HepG2 (cell line): Measurements from ENCODE around the gene PJA2. TPM values are rescaled to one million over a fixed set of nuclear protein-coding genes. Genes with fewer than 3 reads are reported as not detected.

Experiments used
- ATAC-seq: fragments of 200-7000 bp; cut with Tn5 transposase; 3 replicates; pipeline ENCODE4 v1.9.1; 2020; ENCODE audit warnings: mild to moderate bottlenecking, moderate library complexity
- BruUV-seq: library from RNA; stranded (reverse); fragments of 400-500 nt; replicated peaks from 2 replicates; lab custom pipeline; 2021; lab: Mats Ljungman, UMichigan
- CTCF ChIA-PET: fragments of 300-600 bp; formaldehyde crosslinking; extraction: SDS; loops from one replicate; lab custom pipeline; 2021; ENCODE audit warnings: low total read pairs, inconsistent platforms, low intra/inter-chr PET ratio; lab: Yijun Ruan, JAX
- POLR2A ChIA-PET: fragments of 350-600 bp; sonication (Branson Sonifier 250); formaldehyde crosslinking; loops from one replicate; lab custom pipeline; 2020; ENCODE audit warnings: antibody characterized with exemption, inconsistent platforms; lab: Yijun Ruan, JAX
- DNase-seq: peaks from one replicate; pipeline ENCODE4 v3.0.0-alpha.2; 2015; ENCODE audit warnings: low spot score
- FAIRE-seq: peaks from 3 replicates; lab custom pipeline; 2011; peaks lifted over from hg19 to GRCh38; lab: Jason Lieb, UNC
- H2AFZ ChIP-seq: one replicate; pipeline ENCODE4 v1.6.1; 2011; ENCODE audit warnings: low read length, inconsistent platforms
- H3K27ac ChIP-seq: fragments of 300-600 bp; 3 replicates; pipeline ENCODE4 v1.8.0; 2011; ENCODE audit warnings: mixed run types, mild to moderate bottlenecking, mixed read lengths, low read length, inconsistent platforms; ENCODE audit not compliant: insufficient read depth; ENCODE audit errors: extremely low read length
- H3K27me3 ChIP-seq, 2 experiments: fragments of 200-600 bp in 1 of 2; 2 replicates in 1 of 2; 3 replicates in 1 of 2; pipeline versions ENCODE4 v1.6.0 to v1.8.0; 2011; ENCODE audit warnings: low read length in 2 of 2, mild to moderate bottlenecking in 2 of 2, moderate library complexity in 2 of 2, inconsistent platforms in 1 of 2; ENCODE audit not compliant: insufficient read depth in 2 of 2, control insufficient read depth in 1 of 2
- H3K36me3 ChIP-seq, 2 experiments: fragments of 200-600 bp in 1 of 2; replicated peaks in 1 of 2; 2 replicates in 1 of 2; 3 replicates in 1 of 2; pipeline versions ENCODE4 v1.5.1 to v1.8.0; 2011; ENCODE audit warnings: low read length in 2 of 2, inconsistent platforms in 1 of 2; ENCODE audit not compliant: insufficient read depth in 2 of 2, control insufficient read depth in 1 of 2
- H3K4me1 ChIP-seq: 2 replicates; pipeline ENCODE4 v1.5.1; 2012; ENCODE audit warnings: low read length, inconsistent platforms; ENCODE audit not compliant: insufficient read depth
- H3K4me2 ChIP-seq: 2 replicates; pipeline ENCODE4 v1.6.0; 2011; ENCODE audit warnings: low read depth, low read length, inconsistent platforms
- H3K4me3 ChIP-seq, 3 experiments: fragments of 200-600 bp in 1 of 3; sonication (generic), shearing (Covaris generic) in 1 of 3; replicated peaks in 1 of 3; 2 replicates each; pipeline ENCODE4 v1.5.1; 2011 to 2016; ENCODE audit warnings: low read length in 3 of 3, inconsistent platforms in 2 of 3, low read depth in 2 of 3, mild to moderate bottlenecking in 2 of 3, control low read depth in 1 of 3, mixed read lengths in 1 of 3; ENCODE audit not compliant: insufficient read depth in 1 of 3
- H3K79me2 ChIP-seq: one replicate; pipeline ENCODE4 v1.6.1; 2011; ENCODE audit warnings: low read length, inconsistent platforms; ENCODE audit not compliant: insufficient read depth
- H3K9ac ChIP-seq: 2 replicates; pipeline ENCODE4 v1.6.0; 2011; ENCODE audit warnings: mild to moderate bottlenecking, low read depth, low read length, inconsistent platforms; ENCODE audit not compliant: insufficient read depth
- H3K9me3 ChIP-seq: 2 replicates; pipeline ENCODE4 v1.5.1; 2012; ENCODE audit warnings: mild to moderate bottlenecking, low read length
- H4K20me1 ChIP-seq: 2 replicates; pipeline ENCODE4 v1.6.0; 2011; ENCODE audit warnings: inconsistent platforms, mild to moderate bottlenecking, low read length, moderate library complexity; ENCODE audit not compliant: insufficient read depth
- ATAD3A ChIP-seq: sonication (generic); formaldehyde crosslinking; IDR thresholded peaks from 2 replicates; pipeline ENCODE4 v1.4.0; 2020; ENCODE audit warnings: missing genetic modification reagents
- ETV6 ChIP-seq: sonication (generic); formaldehyde crosslinking; conservative IDR thresholded peaks from 2 replicates; pipeline ENCODE4 v1.4.0; 2020; ENCODE audit warnings: missing genetic modification reagents
- FOXJ3 ChIP-seq: sonication (generic); formaldehyde crosslinking; IDR thresholded peaks from 2 replicates; pipeline ENCODE4 v1.4.0; 2020; ENCODE audit warnings: missing genetic modification reagents, mild to moderate bottlenecking, borderline replicate concordance
- GPN1 ChIP-seq: sonication (generic); formaldehyde crosslinking; IDR thresholded peaks from 2 replicates; pipeline ENCODE4 v1.5.1; 2020; ENCODE audit warnings: missing genetic modification reagents, borderline replicate concordance
- PBX2 ChIP-seq: IDR thresholded peaks from 2 replicates; pipeline ENCODE4 v1.6.1; 2016; ENCODE audit warnings: control low read depth
- ZFP62 ChIP-seq: sonication (generic); formaldehyde crosslinking; IDR thresholded peaks from 2 replicates; pipeline ENCODE4 v1.4.0; 2020; ENCODE audit warnings: missing genetic modification reagents
- ZNF142 ChIP-seq: sonication (generic); formaldehyde crosslinking; IDR thresholded peaks from 2 replicates; pipeline ENCODE4 v1.4.0; 2020; ENCODE audit warnings: missing genetic modification reagents
- ZNF713 ChIP-seq: sonication (generic); formaldehyde crosslinking; IDR thresholded peaks from 2 replicates; pipeline ENCODE4 v1.4.0; 2020; ENCODE audit warnings: mild to moderate bottlenecking, missing genetic modification reagents
- WGBS: methylation state at CpG from one replicate; pipeline ENCODE4 v1.1.6; 2017; ENCODE audit warnings: low lambda C conversion rate; 5-methylcytosine and 5-hydroxymethylcytosine counted together
- in situ Hi-C: cut with HindIII; loops from 2 replicates; pipeline ENCODE4 v1.10.0; 2017; ENCODE audit warnings: low pct_unique_long_range_greater_than_20kb; ENCODE audit not compliant: extremely low pct_ligation_motif_present
- intact Hi-C: fragments of 100-400 bp; cut with micrococcal nuclease; formaldehyde crosslinking; loops from one replicate; pipeline ENCODE4 v1.10.0; 2022; ENCODE audit not compliant: unreplicated experiment
- polyA plus RNA-seq, 8 experiments: library from polyadenylated mRNA; depleted of rRNA in 3 of 8; stranded (reverse) in 7 of 8; unstranded in 1 of 8; fragments of >200 nt; fragmentation: Illumina TruSeq in 4 of 8; extraction: Trizol in 4 of 8; gene quantifications; 2 replicates each; pipeline versions ENCODE4 v1.2.1 to v1.2.3, GENCODE V29; 2011 to 2016; ENCODE audit warnings: low read depth in 4 of 8, missing spikeins in 1 of 8, mixed read lengths in 1 of 8; ENCODE audit not compliant: insufficient read depth in 1 of 8
- total RNA-seq, 5 experiments: library from RNA; depleted of rRNA; stranded (reverse); fragments of >200 nt; fragmentation: Illumina TruSeq; extraction: Trizol; gene quantifications; 2 replicates each; pipeline ENCODE4 v1.2.3, GENCODE V29; 2016; ENCODE audit warnings: low read depth in 1 of 5
- TF ChIP-seq, protein P1 (sequence below): sonication (generic); formaldehyde crosslinking; IDR thresholded peaks from 2 replicates; pipeline ENCODE4 v1.5.1; 2020; ENCODE audit warnings: mild to moderate bottlenecking, missing genetic modification reagents, borderline replicate concordance
- TF ChIP-seq, protein P2 (sequence below): sonication (generic); formaldehyde crosslinking; IDR thresholded peaks from 2 replicates; pipeline ENCODE4 v1.4.0; 2020; ENCODE audit warnings: mild to moderate bottlenecking, missing genetic modification reagents

Gene PJA2
- total and polyA plus RNA-seq, 2 of the 13 experiments (the other 11 are each of a cell fraction or from before 2014, with no cell fraction given) = 39.4 to 41.4 TPM

- TF ChIP-seq, protein P1, sequence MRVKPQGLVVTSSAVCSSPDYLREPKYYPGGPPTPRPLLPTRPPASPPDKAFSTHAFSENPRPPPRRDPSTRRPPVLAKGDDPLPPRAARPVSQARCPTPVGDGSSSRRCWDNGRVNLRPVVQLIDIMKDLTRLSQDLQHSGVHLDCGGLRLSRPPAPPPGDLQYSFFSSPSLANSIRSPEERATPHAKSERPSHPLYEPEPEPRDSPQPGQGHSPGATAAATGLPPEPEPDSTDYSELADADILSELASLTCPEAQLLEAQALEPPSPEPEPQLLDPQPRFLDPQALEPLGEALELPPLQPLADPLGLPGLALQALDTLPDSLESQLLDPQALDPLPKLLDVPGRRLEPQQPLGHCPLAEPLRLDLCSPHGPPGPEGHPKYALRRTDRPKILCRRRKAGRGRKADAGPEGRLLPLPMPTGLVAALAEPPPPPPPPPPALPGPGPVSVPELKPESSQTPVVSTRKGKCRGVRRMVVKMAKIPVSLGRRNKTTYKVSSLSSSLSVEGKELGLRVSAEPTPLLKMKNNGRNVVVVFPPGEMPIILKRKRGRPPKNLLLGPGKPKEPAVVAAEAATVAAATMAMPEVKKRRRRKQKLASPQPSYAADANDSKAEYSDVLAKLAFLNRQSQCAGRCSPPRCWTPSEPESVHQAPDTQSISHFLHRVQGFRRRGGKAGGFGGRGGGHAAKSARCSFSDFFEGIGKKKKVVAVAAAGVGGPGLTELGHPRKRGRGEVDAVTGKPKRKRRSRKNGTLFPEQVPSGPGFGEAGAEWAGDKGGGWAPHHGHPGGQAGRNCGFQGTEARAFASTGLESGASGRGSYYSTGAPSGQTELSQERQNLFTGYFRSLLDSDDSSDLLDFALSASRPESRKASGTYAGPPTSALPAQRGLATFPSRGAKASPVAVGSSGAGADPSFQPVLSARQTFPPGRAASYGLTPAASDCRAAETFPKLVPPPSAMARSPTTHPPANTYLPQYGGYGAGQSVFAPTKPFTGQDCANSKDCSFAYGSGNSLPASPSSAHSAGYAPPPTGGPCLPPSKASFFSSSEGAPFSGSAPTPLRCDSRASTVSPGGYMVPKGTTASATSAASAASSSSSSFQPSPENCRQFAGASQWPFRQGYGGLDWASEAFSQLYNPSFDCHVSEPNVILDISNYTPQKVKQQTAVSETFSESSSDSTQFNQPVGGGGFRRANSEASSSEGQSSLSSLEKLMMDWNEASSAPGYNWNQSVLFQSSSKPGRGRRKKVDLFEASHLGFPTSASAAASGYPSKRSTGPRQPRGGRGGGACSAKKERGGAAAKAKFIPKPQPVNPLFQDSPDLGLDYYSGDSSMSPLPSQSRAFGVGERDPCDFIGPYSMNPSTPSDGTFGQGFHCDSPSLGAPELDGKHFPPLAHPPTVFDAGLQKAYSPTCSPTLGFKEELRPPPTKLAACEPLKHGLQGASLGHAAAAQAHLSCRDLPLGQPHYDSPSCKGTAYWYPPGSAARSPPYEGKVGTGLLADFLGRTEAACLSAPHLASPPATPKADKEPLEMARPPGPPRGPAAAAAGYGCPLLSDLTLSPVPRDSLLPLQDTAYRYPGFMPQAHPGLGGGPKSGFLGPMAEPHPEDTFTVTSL (CRISPR knock-in tag) = no peak
Measured at GRCh38 chr5:109452661-109453060, 42.9 kb upstream of the PJA2 start (continued).

GRCh38 chr5:109451146-109451545, 41.4 kb upstream of the PJA2 start:
- H3K79me2 ChIP-seq = no peaks in the 10 kb centered on the region
- no peak overlapping the region for H3K4me2 ChIP-seq
- H3K36me3 ChIP-seq = no peaks in the 10 kb centered on the region
- ATAC-seq (no peak), FAIRE-seq (no peak), DNase-seq (no peak)
- no peak overlapping the region for H3K4me3 ChIP-seq
- H3K27me3 ChIP-seq = peaks cover 0 to 5% of the 10 kb centered on the region in 2 experiments; a peak in 2 of 5 replicates
- H2AFZ ChIP-seq = no peak overlapping the region
- no peak overlapping the region for H3K9ac ChIP-seq
- intact Hi-C loops (no loop called here), in situ Hi-C loops (no loop called here)
- ChIA-PET POLR2A (no interaction called here), CTCF (no interaction called here)
- WGBS = no CpG with 5 or more reads among the region's 1 CpG
- H3K9me3 ChIP-seq = no peaks in the 10 kb centered on the region
- no peaks in the 10 kb centered on the region for H4K20me1 ChIP-seq
- no peaks in the 10 kb centered on the region for H3K4me1 ChIP-seq
- no TSS peak for BruUV-seq
- no peak overlapping the region for H3K27ac ChIP-seq
- TF ChIP-seq ZFP62 (CRISPR knock-in tag) = no peak
- TF ChIP-seq PBX2 (CRISPR knock-in tag) = no peak
- TF ChIP-seq GPN1 (CRISPR knock-in tag) = no peak
- no peak for TF ChIP-seq ZNF713 (CRISPR knock-in tag)
- TF ChIP-seq ZNF142 (CRISPR knock-in tag) = no peak
- TF ChIP-seq FOXJ3 (CRISPR knock-in tag) = no peak
- TF ChIP-seq ETV6 (CRISPR knock-in tag) = no peak
- TF ChIP-seq ATAD3A = no peak
- TF ChIP-seq, protein P2, sequence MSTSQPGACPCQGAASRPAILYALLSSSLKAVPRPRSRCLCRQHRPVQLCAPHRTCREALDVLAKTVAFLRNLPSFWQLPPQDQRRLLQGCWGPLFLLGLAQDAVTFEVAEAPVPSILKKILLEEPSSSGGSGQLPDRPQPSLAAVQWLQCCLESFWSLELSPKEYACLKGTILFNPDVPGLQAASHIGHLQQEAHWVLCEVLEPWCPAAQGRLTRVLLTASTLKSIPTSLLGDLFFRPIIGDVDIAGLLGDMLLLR (CRISPR knock-in tag) = no peak
